ENCODE results near the gene TMEM151A.

DNA sequence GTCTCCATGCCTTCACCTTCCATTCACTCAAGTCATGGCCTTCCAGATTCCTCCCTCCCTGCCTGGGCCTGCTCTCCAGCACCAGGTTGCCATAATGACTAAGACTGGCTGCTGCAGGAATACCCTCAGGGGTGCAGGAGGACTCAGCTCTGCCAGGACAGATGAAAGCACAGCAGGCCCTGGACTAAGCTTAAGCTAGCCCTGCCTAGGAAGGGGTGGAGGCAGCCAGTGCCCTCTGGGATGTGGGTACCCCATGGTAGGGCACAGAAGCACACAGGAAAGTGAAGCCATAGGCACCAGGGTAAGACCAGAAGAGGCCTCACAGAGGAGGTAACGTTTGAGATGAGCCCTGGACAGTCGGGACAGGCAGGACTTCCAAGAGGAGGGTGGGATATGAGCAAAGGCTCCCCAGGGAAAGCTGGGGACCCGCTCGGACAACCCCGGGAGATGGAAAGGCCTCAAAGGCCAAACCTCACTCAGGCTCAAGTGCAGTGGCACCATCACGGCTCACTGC, 47.5 kb downstream of the TMEM151A start:
- TF ChIP-seq, protein P1, sequence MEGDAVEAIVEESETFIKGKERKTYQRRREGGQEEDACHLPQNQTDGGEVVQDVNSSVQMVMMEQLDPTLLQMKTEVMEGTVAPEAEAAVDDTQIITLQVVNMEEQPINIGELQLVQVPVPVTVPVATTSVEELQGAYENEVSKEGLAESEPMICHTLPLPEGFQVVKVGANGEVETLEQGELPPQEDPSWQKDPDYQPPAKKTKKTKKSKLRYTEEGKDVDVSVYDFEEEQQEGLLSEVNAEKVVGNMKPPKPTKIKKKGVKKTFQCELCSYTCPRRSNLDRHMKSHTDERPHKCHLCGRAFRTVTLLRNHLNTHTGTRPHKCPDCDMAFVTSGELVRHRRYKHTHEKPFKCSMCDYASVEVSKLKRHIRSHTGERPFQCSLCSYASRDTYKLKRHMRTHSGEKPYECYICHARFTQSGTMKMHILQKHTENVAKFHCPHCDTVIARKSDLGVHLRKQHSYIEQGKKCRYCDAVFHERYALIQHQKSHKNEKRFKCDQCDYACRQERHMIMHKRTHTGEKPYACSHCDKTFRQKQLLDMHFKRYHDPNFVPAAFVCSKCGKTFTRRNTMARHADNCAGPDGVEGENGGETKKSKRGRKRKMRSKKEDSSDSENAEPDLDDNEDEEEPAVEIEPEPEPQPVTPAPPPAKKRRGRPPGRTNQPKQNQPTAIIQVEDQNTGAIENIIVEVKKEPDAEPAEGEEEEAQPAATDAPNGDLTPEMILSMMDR (IDR thresholded peaks at IDR 0.05), result no peak
- TF ChIP-seq EZH2 (IDR thresholded peaks at IDR 0.05), result no peak
- no peak for TF ChIP-seq EZH2phosphoT487 (IDR thresholded peaks at IDR 0.05)

All from neural progenitor cell (in vitro differentiated cells).